CD4-positive, alpha-beta T cell treated with Interleukin-15 for 1 hour (primary cell): ENCODE data around the gene ZFAND6.

Source experiments
- DNase-seq: peaks from one replicate; pipeline ENCODE4 v3.0.0-alpha.2; 2020

ZFAND6 gene

GRCh38 chr15:80173022-80173759, 113.7 kb downstream of the ZFAND6 start:
- DNase-seq: peak; percentile 66

GRCh38 chr15:80174017-80174746, 114.7 kb downstream of the ZFAND6 start:
- DNase-seq: no peak

GRCh38 chr15:80175436-80175835, 116.0 kb downstream of the ZFAND6 start:
- DNase-seq: no peak

- no peak for DNase-seq
These were observed 117.0 kb downstream of the ZFAND6 start for GRCh38 chr15:80176443-80176842.

GRCh38 chr15:80177156-80177555, 117.7 kb downstream of the ZFAND6 start:
- DNase-seq: no peak

- DNase-seq: no peak
These were observed 119.7 kb downstream of the ZFAND6 start for GRCh38 chr15:80179025-80179759.

GRCh38 chr15:80179935-80180334, 120.5 kb downstream of the ZFAND6 start:
- no peak for DNase-seq

- no peak for DNase-seq
These were observed 121.0 kb downstream of the ZFAND6 start for GRCh38 chr15:80180468-80180867.

- no peak for DNase-seq
These were observed 121.5 kb downstream of the ZFAND6 start for GRCh38 chr15:80180986-80181385.

GRCh38 chr15:80182611-80183261, 123.3 kb downstream of the ZFAND6 start:
- DNase-seq: no peak

- DNase-seq: no peak
These were observed 123.8 kb downstream of the ZFAND6 start for GRCh38 chr15:80183306-80183705.

GRCh38 chr15:80183886-80184285, 124.4 kb downstream of the ZFAND6 start:
- DNase-seq: no peak

GRCh38 chr15:80184554-80184953, 125.1 kb downstream of the ZFAND6 start:
- no peak for DNase-seq

GRCh38 chr15:80185152-80185551, 125.7 kb downstream of the ZFAND6 start:
- no peak for DNase-seq

- DNase-seq: no peak
These were observed 126.6 kb downstream of the ZFAND6 start for GRCh38 chr15:80186066-80186465.

- DNase-seq: no peak
These were observed 127.1 kb downstream of the ZFAND6 start for GRCh38 chr15:80186597-80186996.
